Parathyroid adenoma (tissue), 2 donors: ENCODE results near the gene MUC6.

Experiments used
- H2AFZ ChIP-seq: fragments of 300-600 bp; sonication (generic); one replicate; pipeline ENCODE4 v1.7.0; 2017; ENCODE audit warnings: antibody characterized with exemption, mild to moderate bottlenecking
- H3K27ac ChIP-seq: fragments of 300-600 bp; sonication (generic); one replicate; pipeline ENCODE4 v1.7.0; 2017
- H3K27me3 ChIP-seq: fragments of 300-600 bp; sonication (generic); one replicate; pipeline ENCODE4 v1.7.0; 2017; ENCODE audit warnings: low read length; ENCODE audit not compliant: control insufficient read depth, insufficient read depth
- H3K36me3 ChIP-seq: fragments of 300-600 bp; sonication (generic); one replicate; pipeline ENCODE4 v1.7.0; 2017; ENCODE audit warnings: low read length; ENCODE audit not compliant: control insufficient read depth, insufficient read depth
- H3K4me1 ChIP-seq: fragments of 300-600 bp; sonication (generic); one replicate; pipeline ENCODE4 v1.7.0; 2017; ENCODE audit warnings: control low read depth
- H3K4me2 ChIP-seq: fragments of 300-600 bp; sonication (generic); one replicate; pipeline ENCODE4 v1.7.0; 2017; ENCODE audit warnings: low read length
- H3K4me3 ChIP-seq: fragments of 300-600 bp; sonication (generic); one replicate; pipeline ENCODE4 v1.7.0; 2017; ENCODE audit warnings: low read depth, low read length
- H3K79me2 ChIP-seq: fragments of 300-600 bp; sonication (generic); one replicate; pipeline ENCODE4 v1.7.0; 2017; ENCODE audit warnings: control low read depth
- H3K9ac ChIP-seq: fragments of 300-600 bp; sonication (generic); one replicate; pipeline ENCODE4 v1.7.0; 2017; ENCODE audit warnings: mild to moderate bottlenecking
- H3K9me3 ChIP-seq: fragments of 300-600 bp; sonication (generic); one replicate; pipeline ENCODE4 v1.7.0; 2017; ENCODE audit warnings: low read length; ENCODE audit not compliant: control insufficient read depth
- CTCF ChIP-seq: fragments of 300-600 bp; sonication (generic); IDR thresholded peaks from one replicate; pipeline ENCODE4 v1.7.0; 2017; ENCODE audit warnings: antibody characterized with exemption, mild to moderate bottlenecking
- donor health status: primary hyperparathyroidism.

The MUC6 gene

GRCh38 chr11:997907-998306 lies 38.6 kb downstream of the MUC6 start:
- Histone ChIP-seq H3K79me2 (no peaks in the 10 kb centered on the region), H3K9ac (no peak overlapping the region), H3K9me3 (no peaks in the 10 kb centered on the region), H3K4me1 (no peaks in the 10 kb centered on the region), H3K4me3 (no peak overlapping the region), H2AFZ (no peak overlapping the region), H3K27ac (no peak overlapping the region), H3K27me3 (no peaks in the 10 kb centered on the region), H3K4me2 (no peak overlapping the region), H3K36me3 (no peaks in the 10 kb centered on the region)
- TF ChIP-seq CTCF: no peak

DNA sequence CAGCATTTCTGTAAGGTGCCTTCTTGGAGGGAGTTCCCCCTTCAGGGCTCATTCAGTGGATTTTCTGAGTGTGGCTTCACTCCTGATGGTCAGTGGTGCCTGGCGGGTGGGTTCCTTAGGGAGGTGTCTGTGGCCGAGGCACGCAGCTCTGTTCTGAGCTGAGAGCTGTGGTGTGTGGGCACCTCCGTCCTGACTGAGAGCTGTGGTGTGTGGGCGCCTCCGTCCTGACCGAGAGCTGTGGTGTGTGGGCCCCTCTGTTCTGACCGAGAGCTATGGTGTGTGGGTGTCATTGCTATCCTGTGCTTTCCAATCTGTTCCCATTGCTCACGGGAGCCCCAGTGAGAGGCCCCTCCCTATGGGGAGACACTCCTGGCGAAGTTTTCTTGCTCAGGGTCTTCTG lies 39.8 kb downstream of the MUC6 start:
- Histone ChIP-seq H3K27ac (no peak overlapping the region), H3K27me3 (no peaks in the 10 kb centered on the region), H3K9me3 (no peaks in the 10 kb centered on the region), H3K79me2 (no peaks in the 10 kb centered on the region), H3K4me2 (no peak overlapping the region), H3K4me3 (no peak overlapping the region), H2AFZ (no peak overlapping the region), H3K36me3 (no peaks in the 10 kb centered on the region), H3K9ac (no peak overlapping the region), H3K4me1 (no peaks in the 10 kb centered on the region)
- no peak for TF ChIP-seq CTCF

GRCh38 chr11:995752-996420 lies 40.6 kb downstream of the MUC6 start:
- H3K27me3 ChIP-seq: no peaks in the 10 kb centered on the region
- peaks cover 2% of the 10 kb centered on the region for H3K79me2 ChIP-seq
- no peak overlapping the region for H3K27ac ChIP-seq
- no peaks in the 10 kb centered on the region for H3K36me3 ChIP-seq
- H3K4me3 ChIP-seq: no peak overlapping the region
- H2AFZ ChIP-seq: no peak overlapping the region
- H3K4me2 ChIP-seq: no peak overlapping the region
- no peaks in the 10 kb centered on the region for H3K4me1 ChIP-seq
- no peak for TF ChIP-seq CTCF
- no peaks in the 10 kb centered on the region for H3K9me3 ChIP-seq
- no peak overlapping the region for H3K9ac ChIP-seq

DNA sequence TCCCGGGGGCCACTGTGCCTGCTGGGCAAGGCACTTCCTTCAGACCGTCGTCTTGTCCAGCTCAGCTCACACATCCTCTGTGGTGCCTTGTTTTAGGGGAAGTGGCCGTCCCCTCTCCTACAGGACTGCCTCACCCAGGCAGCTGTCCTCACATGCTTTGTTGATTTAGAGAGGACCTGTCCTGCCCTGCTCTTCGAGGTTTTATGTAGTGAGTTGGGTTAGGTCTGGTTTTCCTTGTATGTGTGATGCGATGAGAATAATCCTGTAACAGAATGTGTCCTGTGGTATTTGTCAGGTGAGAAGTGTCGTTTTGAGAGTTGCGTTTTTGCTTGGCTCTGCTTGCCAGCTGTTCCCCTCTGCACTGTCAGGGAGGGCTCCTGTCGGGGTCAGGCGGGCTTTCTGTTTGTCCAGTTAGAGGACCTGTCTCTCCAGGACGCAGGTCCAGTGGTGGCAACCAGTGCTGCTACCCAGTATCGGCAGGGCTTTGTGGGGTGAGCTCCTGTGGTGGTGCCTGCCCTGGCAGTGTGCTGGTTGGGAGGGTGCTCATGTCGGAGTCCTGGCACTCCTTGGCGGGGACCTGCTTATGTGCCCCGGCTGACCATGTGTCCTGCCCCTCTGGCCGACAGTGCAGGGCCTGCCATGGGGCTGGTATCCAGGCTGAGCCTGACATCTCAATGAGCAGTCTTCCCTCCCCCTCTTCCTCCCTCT lies 41.3 kb downstream of the MUC6 start:
- H3K4me1 ChIP-seq: no peaks in the 10 kb centered on the region
- H3K27me3 ChIP-seq: no peaks in the 10 kb centered on the region
- no peak overlapping the region for H3K4me3 ChIP-seq
- TF ChIP-seq CTCF: no peak
- H3K27ac ChIP-seq: no peak overlapping the region
- no peak overlapping the region for H3K4me2 ChIP-seq
- H2AFZ ChIP-seq: no peak overlapping the region
- no peaks in the 10 kb centered on the region for H3K9me3 ChIP-seq
- peaks cover 2% of the 10 kb centered on the region for H3K79me2 ChIP-seq
- no peaks in the 10 kb centered on the region for H3K36me3 ChIP-seq
- H3K9ac ChIP-seq: no peak overlapping the region
